Endothelial cell of umbilical vein (primary cell): ENCODE results near the gene ATP5MK.

Experiments
- FOS ChIP-seq: IDR thresholded peaks from 2 replicates; pipeline ENCODE4 v1.6.1; 2011; ENCODE audit warnings: mild to moderate bottlenecking, low read length, moderate library complexity, borderline replicate concordance; ENCODE audit not compliant: insufficient read depth
- MYC ChIP-seq: IDR thresholded peaks from one replicate; pipeline ENCODE4 v1.6.1; 2011; ENCODE audit warnings: mild to moderate bottlenecking, low read depth, low read length
- POLR2A ChIP-seq: IDR thresholded peaks from 2 replicates; pipeline ENCODE4 v1.6.1; 2012; ENCODE audit warnings: low read depth, mild to moderate bottlenecking, control low read depth, low read length

- TF ChIP-seq FOS, result no peak
- TF ChIP-seq POLR2A, result no peak
- TF ChIP-seq MYC, result no peak
These were observed 40.2 kb downstream of the ATP5MK start for GRCh38 chr10:103355906-103356599.
